ENCODE results near the gene SAMHD1.
"Not testable (repeated sequence)": the region's sequence is repeated elsewhere in the genome, so short reads cannot be mapped to it uniquely, and the experiment has no call there.

The SAMHD1 gene

DNA sequence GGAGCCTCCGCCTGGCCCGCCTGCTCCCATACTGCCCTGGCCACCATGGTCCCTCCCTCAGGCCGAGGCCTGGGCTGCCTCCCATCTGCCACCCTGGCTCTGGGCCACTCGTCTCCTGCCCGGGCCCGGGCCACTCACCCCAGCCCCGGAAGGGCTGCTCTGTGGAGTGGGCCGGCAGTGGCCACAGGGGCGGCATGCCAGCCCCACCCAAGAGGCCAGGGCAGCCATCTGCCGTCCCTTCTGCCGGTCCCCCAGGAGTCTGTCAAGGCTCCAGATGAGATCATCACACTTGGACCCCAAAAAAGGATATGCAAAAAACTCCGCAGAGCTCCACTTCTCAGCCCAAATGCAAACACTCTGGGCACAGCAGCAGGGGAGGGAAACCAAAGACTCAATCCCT, 99.3 kb downstream of the SAMHD1 start:
- DNase-seq (ENCODE audit: low read depth) = no peak

DNA sequence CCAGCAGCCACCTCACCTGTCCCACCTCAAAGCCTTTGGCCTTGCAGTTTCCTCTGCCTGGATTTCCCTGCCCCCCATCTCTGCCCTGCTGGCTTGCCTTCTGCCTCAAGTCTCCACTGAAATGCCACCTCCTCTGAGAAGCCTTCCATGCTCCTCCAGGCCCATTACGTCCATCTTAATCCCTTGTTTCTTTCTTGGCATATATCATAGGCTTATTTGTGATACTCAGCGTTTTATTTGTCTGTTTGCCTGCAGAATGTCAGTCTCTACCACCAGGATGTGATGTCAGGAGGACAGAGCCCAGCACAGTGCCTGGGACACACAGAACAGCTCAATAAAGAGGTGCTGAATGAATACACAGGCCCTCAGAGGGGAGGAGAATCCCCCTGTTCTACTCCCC, 100.0 kb downstream of the SAMHD1 start:
- no peak for DNase-seq (ENCODE audit: low read depth)

DNA sequence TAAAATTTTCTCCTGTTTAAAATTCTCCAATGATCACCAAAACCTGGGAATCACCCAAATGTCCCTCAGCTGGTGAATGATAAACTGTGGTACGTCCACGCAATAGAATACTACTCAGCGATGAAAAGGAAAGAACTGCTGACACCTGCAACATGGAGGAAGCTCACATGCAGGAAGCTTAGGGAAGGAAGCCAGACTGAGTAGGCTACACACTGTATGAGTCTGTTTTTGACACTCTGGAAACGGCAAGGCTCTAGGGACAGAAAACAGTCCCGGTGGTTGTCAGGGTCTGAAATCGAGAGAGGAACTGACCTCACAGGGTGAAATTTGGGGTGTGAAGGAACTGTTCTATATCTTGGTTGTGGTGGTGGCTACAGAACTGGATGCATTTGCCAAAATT, 100.7 kb downstream of the SAMHD1 start:
- DNase-seq (ENCODE audit: low read depth) = no peak

DNA sequence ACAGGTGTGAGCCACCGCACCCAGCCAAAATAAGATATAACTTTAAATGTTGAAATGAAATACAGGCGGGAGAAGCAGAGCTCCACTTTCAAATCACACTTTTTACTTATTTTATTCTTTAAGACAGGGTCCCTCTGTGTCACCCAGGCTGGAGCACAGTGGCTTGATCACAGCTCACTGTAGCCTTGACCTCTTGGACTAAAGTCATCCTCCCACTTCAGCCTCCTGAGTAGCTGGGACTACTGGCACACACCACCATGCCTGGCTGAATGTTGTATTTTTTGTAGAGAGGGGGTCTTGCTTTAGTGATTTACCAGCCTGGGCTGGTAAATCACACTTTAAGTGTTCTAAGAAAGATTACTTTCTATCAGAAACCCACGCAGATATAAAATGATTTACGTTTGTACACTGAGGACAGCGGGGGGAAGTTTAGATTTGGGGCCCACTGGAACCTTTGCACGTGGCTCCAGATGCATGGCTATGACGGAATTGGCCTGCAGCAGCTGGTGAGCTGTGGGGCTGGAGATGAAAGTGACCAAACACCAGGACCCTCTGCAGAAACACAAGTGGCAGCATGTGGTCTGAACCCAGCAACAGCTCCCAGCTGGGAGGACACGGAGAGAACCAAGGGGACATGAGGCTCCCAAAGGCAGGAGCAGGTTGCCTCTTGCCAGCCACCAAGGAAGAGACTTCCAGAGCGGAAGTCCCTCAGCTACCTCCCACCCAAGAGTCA, 102.0 kb downstream of the SAMHD1 start:
- no peak for DNase-seq (ENCODE audit: low read depth)

DNA sequence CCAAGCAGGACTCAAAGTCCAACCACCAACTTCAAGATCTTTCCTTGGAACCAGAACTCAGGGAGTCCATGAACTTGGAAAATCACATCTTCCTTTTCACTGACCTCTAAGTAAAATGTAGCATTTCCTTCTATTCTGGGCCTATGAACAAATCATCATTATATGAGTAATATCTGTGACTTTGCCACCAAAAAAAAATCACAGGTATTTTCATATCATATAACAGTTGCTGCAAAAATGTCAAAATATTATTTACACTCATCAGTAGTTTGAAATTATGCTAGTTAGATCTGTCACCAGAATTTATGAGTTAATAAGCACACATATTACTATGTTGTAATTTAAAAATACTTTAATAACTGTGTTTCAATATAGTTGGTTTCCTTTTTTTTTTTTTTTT, 102.8 kb downstream of the SAMHD1 start:
- DNase-seq (ENCODE audit: low read depth) = no peak

DNA sequence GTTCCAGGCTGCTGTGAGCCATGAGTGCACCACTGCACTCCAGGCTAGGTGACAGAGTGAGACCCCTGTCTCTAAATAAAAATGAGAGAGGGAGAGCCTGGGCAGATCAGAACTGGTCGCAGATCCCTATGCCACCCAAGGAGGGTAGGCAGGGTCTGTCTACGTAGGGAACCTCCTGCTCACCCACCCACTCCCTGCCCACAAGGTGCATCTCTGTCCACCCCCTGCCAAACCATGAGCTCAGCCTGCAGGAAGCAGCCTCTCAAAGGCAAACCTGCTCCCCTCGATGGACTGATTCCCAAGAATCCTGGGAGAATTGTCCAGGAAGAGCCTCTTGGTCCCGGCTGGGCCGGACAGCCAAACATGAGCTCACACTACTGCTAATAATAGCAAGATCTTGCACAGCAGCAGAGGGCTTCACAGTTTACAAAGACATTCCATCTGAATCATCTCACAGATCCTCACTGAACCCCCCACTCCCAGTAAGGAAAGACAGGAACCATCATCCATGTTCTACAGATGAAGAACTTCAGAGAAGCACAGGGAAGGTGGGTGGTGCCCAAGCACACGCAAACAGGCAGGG, 103.3 kb downstream of the SAMHD1 start:
- DNase-seq (ENCODE audit: low read depth) = no peak

DNA sequence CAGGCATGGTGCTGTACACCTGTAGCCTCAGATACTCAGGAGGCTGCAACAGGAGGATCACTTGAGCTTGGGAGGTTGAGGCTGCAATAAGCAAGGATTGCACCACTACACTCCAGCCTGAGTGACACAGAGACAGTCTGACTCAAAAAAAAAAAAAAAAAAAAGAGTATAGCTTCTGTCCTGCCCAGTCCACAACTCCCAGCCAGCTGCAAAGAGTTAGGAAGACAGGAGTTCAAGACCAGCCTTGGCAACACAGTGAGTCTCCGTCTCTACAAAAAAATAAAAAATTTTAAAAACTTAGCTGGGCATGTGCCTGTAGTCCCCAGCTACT, 103.8 kb downstream of the SAMHD1 start:
- no peak for DNase-seq (ENCODE audit: low read depth)

DNA sequence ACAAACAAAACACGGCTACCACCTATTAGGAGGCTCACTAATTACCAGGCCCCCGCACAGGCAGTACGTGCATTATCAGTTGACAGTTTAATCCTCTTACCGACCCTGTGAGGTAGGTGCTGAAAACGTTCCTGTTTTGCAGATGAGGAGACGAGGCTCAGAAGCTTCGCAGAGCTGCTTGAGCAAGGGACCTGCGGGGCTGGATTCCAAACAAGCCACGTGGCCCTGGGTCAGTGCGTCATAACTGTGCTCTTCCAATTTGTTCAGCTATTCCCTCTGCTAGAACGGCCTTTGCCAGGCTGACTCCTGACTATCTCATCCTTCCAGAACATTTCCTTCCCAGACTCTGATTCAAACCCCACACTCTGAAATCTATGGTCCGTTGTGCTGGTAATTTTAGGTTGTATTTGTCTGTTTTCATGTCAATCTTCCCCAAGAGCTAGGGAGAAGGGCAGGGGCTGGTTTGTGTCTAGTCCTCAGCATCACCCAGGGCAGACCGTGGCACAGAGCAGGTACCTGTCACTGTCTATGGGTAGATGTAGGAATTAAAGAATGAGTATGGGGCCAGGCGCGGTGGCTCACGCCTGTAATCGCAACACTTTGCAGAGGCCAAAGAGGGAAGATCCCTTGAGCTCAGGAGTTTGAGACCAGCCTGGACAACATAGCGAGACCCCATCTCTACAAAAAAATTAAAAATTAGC, 104.3 kb downstream of the SAMHD1 start:
- DNase-seq (ENCODE audit: low read depth) = no peak

DNA sequence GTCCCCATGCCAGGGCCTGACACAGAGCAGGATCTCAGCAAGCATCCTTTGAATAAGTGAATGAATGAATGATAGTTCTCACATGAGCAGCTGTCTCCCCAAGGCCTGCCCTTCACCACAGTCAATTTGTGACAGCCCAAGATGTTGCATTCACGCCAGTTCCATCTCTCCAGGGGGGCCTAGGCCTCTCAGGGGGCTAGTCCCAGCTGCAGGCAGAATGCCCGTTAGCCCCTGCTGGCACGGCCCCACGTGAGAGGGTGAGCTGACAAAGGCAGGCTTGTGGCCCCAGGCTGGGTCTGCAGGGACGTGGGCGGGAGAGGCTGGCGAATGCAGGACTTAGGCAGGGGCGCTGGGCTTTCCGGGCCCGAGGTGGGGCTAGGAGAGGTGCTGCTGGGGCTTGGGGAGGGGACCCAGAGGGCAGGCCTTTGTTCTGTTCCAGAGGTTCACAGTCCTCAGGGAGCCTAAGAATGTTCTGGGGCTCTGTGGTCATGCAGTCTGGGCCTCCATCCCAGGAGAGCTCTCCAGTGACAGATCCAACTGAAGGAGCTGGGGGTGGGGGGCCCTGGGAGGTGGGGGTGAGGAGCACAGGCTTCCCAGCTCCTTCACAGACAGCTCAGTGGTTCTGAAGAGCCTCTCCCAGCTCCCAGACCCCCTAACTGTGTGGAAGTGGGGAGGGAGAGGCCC, 106.1 kb downstream of the SAMHD1 start:
- DNase-seq (ENCODE audit: low read depth) = no peak

DNA sequence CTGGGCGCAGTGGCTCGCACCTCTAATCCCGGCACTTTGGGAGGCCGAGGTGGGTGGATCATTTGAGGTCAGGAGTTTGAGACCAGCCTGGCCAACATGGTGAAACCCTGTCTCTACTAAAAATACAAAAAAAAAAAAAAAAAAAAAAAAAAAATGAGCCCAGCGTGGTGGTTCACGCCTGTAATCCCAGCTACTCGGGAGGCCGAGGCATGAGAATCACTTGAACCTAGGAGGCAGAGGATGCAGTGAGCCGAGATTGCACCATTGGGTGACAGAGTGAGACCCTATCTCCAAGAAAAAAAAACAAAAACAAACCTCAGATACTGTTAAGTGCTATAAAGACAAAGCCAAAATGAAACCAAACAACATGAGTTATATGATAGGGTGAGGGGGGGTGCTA, 110.5 kb downstream of the SAMHD1 start:
- DNase-seq (ENCODE audit: low read depth) = not testable (repeated sequence)
